Fibroblast of mammary gland (primary cell): Measurements from ENCODE around the gene SULT1A1.
"Not testable (repeated sequence)": the region's sequence is repeated elsewhere in the genome, so short reads cannot be mapped to it uniquely, and the experiment has no call there.

Experiments used
- DNase-seq: peaks from one replicate; pipeline ENCODE4 v3.0.0-alpha.2; 2010; ENCODE audit warnings: low read depth
- H3K4me3 ChIP-seq: 2 replicates; pipeline ENCODE4 v1.5.1; 2011; ENCODE audit warnings: low read depth, mild to moderate bottlenecking, low read length, moderate library complexity; ENCODE audit not compliant: control insufficient read depth
- TF ChIP-seq, protein P1 (sequence below): conservative IDR thresholded peaks from 2 replicates; pipeline ENCODE4 v1.5.1; 2011; ENCODE audit warnings: low read depth, low read length, inconsistent platforms; ENCODE audit not compliant: control insufficient read depth, insufficient read depth

Gene SULT1A1

DNA sequence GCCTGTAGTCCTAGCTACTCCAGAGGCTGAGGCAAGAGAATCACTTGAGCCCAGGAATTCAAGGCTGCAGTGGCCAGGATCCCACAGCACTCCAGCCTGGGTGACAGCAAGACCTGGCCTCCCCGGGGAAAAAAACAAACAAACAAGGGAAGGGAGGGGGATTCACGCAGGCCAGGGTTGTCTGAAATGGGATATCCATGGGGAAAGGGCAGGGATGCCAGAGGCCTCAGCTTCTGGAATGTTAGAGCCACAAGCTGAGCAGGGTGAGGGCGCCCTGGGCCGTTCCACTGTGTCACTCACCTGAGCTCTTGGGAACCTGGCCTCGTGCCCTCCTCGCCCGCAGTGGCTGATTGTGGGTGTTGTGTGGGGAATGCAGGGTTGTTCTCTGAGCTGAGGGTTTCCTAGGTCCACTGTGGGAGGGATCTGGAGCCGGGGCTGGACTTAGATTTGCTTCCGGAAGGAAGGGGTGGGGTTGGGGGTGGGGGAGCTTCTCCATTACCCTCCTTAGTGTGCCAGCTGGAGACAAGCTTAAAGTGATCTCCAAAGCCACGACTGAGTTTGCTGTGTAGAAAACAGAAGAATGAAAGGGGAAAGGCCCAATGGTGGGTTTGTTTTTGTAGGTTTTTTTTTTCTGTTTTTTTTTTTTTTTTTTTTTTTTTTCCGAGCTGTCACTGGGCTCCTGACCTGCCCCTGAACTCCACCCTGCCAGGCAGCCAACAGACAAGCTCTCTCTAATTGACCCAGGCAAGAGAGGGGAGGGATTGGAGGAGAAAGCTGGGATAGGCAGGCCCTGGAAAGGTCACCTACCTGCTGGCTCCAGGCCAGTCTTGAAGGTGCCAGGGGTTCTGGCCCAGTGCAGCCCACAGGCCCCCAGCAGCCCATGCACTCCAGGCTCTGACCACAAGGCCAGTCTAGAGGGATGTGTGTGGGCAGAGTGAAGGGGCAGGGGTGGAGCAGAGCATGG, at the start of gene SULT1A1:
Gene SULT1A1 (minus strand): TSS at position 414 of the 964 bp plus-strand sequence. CDS start 1,189 bp downstream, outside the sequence.
- TF ChIP-seq, protein P1, sequence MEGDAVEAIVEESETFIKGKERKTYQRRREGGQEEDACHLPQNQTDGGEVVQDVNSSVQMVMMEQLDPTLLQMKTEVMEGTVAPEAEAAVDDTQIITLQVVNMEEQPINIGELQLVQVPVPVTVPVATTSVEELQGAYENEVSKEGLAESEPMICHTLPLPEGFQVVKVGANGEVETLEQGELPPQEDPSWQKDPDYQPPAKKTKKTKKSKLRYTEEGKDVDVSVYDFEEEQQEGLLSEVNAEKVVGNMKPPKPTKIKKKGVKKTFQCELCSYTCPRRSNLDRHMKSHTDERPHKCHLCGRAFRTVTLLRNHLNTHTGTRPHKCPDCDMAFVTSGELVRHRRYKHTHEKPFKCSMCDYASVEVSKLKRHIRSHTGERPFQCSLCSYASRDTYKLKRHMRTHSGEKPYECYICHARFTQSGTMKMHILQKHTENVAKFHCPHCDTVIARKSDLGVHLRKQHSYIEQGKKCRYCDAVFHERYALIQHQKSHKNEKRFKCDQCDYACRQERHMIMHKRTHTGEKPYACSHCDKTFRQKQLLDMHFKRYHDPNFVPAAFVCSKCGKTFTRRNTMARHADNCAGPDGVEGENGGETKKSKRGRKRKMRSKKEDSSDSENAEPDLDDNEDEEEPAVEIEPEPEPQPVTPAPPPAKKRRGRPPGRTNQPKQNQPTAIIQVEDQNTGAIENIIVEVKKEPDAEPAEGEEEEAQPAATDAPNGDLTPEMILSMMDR, result no peak
- DNase-seq, result no peak
- no peak within 1 kb of the TSS for H3K4me3 ChIP-seq

DNA sequence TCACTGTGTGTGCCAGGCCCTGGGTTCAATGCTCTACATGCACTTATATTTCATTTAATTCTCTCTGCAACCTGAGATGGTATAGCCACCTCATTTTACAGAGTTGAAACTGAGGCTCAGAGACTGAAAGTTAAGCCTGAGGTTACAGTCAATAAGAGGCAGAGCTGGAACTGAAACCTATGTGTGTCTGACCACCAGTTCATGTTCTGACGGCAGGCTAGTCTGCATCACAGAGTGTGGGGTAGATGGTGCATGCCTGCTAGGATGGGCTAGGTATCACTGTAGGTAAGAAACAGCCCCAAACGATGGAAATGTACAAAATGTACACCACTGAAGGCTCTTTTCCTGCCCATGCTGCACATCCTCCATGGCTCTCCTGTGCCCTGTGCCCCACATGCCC, 30.1 kb upstream of the SULT1A1 start:
- DNase-seq, H3K4me3 ChIP-seq: not testable (repeated sequence)

DNA sequence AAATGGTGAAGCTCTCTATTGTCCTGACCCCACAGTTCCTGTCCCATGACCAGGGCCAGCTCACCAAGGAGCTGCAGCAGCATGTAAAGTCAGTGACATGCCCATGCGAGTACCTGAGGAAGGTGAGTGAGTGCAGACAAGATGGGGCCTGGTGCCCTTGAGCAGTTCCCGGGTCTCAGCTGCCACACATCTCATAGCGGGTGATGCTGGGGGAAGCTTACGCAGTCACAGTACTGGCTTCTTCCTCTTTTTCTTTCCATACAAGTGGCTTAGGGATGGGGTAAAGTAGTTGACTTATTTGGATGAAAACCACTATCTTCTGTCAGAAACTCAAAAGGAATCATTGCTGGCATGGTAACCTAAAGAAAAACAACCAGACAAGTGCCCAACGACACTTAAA, 28.5 kb upstream of the SULT1A1 start:
- H3K4me3 ChIP-seq, DNase-seq: not testable (repeated sequence)

DNA sequence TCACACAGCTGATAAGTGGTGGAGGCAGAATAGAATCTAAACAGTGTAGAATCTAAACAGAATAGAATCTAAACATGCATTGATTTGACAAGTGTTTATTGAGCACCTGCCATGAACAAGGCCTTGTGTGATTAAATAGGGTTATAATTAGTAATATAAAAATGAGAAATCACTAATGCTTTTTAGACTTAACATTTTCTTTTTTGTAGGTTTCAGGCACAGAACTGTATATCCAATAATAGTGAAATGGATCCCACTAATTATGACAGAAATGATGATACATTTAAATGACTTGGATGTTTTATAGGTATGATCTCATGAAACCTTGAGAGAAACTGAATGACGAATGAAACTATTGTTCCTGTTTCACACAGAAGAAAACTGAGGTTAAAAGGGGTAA, 27.9 kb upstream of the SULT1A1 start, which contains the start of gene NPIPB8:
Gene NPIPB8 (plus strand): TSS at position 301 of the 400 bp plus-strand sequence. CDS start 296 bp downstream, outside the sequence.
- H3K4me3 ChIP-seq, DNase-seq: not testable (repeated sequence)

DNA sequence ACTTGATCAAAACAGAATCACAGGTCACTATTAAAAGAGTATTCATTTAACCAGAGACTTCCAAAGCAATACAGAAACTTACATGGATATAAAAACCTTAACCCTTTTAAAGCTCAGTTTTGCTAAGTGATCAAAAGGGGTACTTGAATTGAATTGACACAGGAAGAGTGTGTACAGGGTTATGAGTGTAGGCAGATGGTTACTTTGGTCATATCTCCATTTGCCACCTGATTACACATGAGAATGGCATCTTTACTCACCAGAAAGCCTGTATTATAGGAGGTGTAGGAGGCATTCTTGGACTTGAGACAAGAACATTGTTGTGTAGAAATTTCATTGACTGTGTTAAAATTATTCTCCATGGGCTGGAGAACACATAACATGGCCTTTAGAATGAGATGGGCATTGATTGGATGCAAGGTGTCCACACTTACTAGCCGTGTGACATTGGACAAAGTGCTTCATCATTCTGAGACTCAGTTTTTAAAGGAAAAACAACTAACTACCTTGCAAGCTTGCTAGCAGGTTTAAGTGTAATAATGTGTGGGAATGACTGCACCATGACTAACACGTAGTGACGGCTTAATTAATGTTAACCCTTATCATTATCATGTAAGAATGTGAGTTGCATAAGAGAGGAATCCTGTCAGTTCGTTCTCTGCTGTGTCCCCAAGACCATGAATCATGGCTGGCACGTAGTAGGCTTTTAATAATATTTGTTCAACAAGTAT, 26.4 kb upstream of the SULT1A1 start:
- not testable (repeated sequence) for H3K4me3 ChIP-seq
- DNase-seq, result peak; percentile 84

DNA sequence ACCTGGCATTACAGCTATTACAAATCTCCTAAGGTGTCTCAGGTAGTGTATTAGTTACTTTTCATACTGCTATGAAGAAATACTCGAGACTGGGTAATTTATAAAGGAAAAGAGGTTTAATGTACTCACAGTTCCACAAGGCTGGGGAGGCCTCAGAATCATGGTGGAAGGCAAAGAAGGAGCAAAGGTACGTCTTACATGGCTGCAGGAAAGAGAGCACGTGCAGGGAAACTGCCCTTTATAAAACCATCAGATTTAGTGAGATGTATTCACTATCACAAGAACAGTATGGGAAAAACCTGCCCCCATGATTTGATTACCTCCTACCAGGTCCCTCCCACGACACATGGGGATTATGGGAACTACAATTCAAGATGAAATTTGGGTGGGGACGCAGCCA, 21.1 kb upstream of the SULT1A1 start:
- H3K4me3 ChIP-seq, DNase-seq: not testable (repeated sequence)

DNA sequence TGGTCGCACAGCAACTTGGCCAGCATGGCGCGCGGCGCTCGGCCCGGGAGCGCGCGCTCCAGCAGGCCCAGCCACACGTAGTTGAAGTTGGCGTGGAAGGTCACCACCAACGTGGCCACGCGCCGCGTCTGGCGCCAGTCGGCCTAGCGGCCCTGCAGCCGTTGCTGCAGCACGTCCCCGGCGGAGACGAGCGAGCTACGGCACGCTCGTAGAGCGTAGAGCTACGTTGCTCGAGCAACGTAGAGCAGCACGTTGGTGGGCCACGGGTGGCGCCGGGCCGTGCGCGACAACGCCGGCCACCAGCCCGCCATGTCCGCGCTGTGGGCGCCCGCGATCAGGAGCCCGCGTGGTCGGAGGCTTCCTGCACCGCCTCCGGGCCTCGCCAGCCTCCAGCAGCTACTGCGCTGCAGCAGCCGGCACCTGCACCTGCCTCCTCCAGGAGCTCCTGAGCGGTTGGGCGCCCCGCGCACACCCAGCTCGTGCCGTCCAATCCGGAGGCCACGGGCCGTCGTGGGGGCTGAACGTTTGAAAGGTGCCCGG, 13.4 kb upstream of the SULT1A1 start:
- H3K4me3 ChIP-seq, result no peak overlapping the region
- DNase-seq, result no peak

DNA sequence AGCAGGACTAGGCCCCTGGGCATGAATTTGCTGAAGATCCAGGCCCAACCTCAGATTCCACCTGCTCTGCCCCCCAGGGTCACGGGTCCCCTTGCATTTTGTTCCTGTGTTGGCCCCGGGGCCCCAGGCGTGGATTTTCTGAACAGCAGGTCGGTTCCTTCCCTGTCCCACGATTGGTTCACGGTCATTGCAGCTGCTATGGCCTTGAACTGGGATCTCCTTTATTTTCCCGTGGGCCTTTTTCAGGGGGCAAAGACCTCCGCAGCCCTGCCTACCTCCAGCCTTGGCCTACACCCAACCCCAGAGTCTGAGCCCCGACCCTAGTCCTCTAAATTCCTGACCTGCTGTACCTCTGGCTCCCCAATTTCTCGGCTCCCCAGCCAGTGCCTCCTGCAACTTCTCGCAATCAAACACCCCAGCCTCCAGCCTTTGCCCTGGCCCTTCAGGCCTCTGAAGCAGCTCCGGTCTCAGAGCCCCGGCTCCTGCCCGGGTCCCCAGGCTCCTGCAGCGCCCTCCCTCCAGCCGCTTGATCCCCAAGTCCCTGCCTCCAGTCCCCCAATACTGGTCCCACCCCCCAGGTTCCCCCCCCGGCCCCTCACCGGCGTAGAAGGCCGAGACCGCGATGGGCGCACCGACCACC, 12.8 kb upstream of the SULT1A1 start:
- not testable (repeated sequence) for DNase-seq, H3K4me3 ChIP-seq

More for the DNA sequence above, 13.4 kb upstream of the SULT1A1 start:
- TF ChIP-seq, protein P1, result no peak

DNA sequence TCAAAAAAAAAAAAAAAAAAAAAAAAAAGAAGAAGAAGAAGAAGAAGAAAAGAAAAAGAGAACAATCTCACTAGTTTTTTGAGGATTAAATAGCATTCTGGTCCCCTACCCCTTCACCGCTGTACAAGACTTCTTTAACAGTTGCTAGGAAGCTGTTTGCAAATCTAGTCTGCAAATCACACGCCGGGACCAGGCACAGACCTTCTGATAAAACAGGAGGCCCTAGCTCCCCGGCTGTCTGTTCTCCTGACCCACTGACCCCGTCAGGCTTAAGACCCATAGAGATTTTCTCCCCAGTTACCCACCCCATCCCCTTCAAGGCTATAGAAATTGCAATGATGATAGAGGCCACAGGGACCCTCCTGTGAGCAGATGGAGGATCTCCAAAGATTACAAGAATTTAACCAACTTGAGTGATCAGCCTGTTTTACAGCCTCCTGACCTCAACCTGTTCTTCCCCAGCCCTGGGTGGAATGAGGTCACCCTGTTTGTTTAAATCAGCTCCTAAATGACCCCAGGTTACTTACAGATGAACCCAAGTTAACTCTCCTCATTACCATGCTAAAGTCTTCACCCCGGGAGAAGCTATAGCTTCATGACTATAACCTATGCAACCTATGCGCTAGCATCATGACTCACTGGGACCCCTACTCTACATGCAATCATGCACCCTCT, 11.8 kb upstream of the SULT1A1 start:
- H3K4me3 ChIP-seq, result no peak overlapping the region
- no peak for DNase-seq
- TF ChIP-seq, protein P1, result no peak

DNA sequence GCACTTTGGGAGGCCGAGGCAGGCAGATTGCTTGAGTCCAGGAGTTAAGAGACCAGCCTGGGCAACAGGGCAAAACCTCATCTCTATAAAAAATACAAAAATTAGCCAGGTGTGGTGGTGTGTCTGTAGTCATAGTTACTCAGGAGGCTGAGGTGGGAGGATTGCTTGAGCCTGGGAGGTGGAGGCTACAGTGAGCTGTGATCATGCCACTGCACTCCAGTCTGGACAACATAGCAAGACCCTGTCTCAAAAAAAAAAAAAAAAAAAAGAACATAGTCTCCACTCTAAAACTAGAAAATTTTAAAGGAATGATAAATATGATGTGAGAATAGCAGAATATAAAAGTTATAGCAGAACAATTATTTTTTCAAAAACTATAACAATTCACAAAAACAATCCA, 10.5 kb upstream of the SULT1A1 start:
- DNase-seq, H3K4me3 ChIP-seq: not testable (repeated sequence)
